Activated CD8-positive, alpha-beta memory T cell treated with anti-CD3 and anti-CD28 coated beads for 48 hours (primary cell): Measurements from ENCODE around the gene TUT4.
"Not testable (repeated sequence)": the region's sequence is repeated elsewhere in the genome, so short reads cannot be mapped to it uniquely, and the experiment has no call there.

Source experiments
- DNase-seq, 3 experiments: peaks; one replicate each; pipeline ENCODE4 v3.0.0-alpha.2; 2020; ENCODE audit warnings: low read depth in 2 of 3, low spot score in 2 of 3

TUT4 gene, protein sequence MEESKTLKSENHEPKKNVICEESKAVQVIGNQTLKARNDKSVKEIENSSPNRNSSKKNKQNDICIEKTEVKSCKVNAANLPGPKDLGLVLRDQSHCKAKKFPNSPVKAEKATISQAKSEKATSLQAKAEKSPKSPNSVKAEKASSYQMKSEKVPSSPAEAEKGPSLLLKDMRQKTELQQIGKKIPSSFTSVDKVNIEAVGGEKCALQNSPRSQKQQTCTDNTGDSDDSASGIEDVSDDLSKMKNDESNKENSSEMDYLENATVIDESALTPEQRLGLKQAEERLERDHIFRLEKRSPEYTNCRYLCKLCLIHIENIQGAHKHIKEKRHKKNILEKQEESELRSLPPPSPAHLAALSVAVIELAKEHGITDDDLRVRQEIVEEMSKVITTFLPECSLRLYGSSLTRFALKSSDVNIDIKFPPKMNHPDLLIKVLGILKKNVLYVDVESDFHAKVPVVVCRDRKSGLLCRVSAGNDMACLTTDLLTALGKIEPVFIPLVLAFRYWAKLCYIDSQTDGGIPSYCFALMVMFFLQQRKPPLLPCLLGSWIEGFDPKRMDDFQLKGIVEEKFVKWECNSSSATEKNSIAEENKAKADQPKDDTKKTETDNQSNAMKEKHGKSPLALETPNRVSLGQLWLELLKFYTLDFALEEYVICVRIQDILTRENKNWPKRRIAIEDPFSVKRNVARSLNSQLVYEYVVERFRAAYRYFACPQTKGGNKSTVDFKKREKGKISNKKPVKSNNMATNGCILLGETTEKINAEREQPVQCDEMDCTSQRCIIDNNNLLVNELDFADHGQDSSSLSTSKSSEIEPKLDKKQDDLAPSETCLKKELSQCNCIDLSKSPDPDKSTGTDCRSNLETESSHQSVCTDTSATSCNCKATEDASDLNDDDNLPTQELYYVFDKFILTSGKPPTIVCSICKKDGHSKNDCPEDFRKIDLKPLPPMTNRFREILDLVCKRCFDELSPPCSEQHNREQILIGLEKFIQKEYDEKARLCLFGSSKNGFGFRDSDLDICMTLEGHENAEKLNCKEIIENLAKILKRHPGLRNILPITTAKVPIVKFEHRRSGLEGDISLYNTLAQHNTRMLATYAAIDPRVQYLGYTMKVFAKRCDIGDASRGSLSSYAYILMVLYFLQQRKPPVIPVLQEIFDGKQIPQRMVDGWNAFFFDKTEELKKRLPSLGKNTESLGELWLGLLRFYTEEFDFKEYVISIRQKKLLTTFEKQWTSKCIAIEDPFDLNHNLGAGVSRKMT (N-terminal part only)

DNA sequence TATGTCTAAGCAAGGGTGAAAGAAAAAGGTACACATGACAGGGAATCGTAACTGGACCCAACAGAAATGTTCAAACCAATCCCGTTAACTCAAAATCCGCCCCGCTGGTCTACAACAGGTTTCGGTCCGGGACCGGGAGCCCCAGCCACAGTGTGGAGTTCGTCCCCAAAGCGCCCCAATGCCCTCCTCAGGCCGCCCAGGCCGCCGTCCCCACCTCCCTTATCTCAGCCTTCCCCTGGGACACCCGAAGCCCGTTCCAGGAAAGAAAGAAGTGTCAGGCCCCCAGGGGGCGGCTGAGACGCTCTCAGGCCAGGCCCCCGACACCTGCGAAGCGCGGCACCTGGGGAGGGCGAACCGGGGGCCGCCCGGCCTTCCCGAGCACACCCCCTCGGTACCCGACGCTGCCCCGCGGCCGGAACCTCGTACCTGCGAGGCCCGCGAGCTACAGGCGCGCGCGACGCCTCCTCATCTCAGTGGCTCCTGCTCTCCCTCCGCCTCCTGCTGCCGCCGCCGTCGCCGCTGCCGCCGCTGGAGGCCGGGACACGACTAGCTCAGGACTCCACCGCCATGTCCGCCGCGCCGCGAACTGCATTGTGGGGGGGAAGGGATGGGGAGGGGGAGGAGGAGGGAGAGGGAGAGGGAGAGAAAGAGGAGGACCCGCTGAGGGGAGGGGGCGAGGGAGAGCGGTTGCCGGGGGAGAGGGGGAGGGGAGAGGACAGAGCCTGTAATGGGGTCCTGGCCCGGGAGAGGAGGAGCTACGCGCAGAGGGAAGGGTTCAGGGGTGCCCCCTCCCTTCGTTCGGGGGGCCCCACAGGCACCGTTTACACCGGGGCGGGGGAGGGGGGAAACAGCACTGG, at the start of gene TUT4:
Gene TUT4, minus strand, starts transcription at position 588 of the 857 bp plus-strand sequence. CDS start 26,812 bp downstream, outside the sequence.
- DNase-seq, result peak; percentile 52 to 54 (median 53)

DNA sequence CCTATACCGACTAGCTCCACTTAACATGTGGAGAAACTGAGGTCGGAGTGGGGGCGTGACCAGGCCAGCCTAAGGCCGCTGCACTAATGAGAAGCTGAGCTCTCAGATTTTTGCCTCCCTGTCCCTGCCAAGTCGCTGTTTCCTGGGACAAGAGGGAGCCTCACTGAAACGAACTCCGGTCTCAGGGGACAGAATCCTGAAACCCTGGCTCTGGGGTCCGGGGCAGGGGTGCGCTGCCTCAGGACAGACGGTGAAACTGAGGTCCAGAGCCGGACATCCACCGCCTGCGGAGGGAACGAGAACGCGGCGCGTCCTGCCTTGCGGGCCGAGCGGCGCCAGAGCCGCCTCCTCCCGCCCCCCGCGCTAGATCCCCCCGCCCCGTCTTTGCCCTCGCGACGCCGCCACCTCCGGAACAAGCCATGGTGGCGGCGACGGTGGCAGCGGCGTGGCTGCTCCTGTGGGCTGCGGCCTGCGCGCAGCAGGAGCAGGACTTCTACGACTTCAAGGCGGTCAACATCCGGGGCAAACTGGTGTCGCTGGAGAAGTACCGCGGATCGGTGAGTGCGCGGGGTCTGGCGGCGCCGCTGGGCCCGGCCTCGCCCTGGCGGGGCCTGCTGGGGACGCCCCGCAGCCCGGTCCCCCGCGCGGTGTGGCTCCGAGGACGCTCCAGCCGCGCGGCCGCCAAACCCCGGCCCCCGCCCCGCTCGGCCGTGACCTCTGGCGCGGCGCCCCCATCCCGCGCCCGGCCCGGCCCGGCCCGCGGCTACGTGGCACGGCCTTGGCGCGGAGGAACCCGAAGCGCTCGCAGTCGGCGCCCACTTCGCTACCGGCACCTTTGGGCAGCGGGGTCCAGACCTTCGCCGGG, 49.3 kb upstream of the TUT4 start, which contains the start of gene GPX7:
Gene GPX7, plus strand, starts transcription at position 381 of the 865 bp plus-strand sequence. Its CDS starts 39 bp downstream, at position 420.
- DNase-seq, result peak; percentile 22 to 40 (median 34)

DNA sequence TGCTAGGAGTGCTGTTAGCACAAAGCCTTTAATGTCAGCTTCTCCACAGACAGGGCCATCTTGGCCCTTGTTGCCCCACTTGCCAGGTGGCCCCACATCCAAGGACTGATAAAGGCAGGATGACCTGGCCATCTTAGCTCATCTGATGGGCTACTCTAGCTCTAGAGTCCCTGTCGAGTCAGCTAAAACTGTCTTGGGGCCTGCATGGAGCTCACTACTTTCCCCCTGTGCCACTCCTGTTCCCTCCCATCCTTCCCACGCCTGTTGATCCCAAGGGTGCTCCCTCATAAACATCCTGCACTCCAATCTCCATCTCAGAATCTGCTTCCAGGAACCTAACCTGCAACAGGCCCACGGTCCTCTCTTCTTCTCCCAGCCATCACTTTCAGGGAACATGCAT, 48.6 kb upstream of the TUT4 start:
- no peak for DNase-seq

DNA sequence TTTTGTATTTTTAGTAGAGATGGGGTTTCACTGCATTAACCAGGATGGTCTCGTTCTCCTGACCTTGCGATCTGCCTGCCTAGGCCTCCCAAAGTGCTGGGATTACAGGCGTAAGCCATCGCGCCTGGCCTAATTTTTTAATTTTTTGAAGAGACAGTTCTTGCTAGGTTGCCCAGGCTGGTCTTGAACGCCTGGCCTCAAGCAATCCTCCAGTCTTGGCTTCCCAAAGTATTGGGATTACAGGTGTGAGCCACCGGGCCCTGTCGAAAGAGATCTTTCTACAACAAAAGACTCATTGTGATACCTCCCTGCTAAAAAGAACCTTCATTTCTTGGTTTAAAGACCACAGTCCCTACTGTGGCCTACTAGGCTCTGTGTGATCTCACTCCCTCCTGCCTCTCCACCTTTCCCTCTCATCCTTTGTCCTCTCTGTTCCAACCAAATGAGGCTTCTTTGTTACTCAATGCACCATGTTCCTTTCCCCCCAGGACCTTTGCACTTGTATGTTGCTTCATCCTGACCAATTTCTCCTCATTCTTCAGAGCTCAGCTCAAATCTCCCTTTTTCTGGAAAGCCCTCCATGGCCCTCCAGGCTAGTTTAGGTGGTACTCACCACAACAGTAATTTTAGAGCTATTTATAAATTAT, 47.8 kb upstream of the TUT4 start:
- no peak for DNase-seq

DNA sequence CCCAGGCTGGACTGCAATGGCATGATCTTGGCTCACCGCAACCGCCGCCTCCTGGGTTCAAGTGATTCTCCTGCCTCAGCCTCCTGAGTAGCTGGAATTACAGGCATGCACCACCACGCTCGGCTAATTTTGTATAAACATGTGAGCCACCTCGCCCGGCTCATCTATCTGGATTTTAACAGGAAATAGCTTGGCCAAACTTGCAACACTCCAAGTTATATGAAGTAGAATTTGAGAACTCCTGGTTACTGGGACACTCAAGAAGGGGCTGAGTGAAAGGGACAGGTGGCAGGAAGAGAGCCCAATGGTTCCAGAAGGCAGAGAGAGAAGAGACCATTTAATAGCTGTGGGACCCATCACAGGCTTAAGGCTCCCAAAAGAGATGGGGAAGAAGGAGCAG, 46.3 kb upstream of the TUT4 start:
- no peak for DNase-seq

DNA sequence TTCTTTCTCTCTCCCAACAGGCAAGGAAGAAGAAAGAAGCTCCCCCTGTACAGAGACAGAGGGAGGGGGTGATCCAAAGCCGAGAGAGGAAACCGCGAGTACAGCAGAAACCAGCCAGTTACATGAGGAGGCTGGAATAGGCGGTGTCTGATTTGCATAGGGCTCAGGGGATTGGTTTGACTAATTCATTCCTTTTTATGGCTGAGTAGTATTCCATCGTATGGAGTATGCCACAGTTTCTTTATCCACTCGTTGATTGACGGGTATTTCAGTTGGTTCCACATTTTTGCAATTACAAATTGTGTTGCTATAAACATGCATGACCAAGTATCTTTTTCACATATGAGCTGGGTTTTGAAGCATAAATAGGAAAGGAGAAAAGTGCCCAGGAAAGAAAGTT, 45.8 kb upstream of the TUT4 start:
- DNase-seq, result no peak

DNA sequence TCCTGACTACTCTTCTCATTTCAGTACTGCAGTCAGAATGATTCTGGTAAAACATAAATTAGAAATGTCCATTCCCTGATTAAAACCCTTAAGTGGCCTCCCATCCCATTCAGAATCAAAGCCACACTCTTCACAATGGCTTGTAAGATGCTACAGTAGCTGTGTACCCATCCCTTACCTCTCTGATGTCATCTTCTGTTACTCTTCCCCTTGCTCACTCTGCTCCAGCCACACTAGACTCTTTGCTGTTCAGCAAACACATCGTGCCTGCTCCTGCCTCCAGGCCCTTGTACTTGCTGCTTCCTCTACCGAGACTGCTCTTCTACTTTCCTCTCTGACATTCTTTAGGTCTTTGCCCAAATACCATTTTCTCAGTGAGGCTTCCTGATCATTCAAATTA, 45.0 kb upstream of the TUT4 start:
- no peak for DNase-seq

DNA sequence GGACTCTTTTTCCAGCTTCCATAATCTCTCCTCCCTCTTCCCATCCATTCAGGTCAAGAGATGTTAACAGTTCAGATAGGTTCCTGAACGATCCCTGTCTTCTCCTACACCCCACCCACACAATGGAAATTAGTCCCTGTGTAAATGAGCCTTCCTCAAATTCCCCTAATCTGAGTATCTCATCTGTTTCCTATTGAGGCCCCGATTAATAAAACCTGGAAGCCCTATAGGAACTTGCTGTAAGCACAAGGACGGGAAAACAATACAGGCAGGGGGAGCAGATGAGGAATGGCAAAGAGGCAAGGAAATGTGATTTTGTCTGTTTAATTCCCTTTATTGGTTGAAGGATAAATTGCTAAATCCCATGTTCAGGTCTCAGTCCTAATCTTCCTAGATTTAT, 42.2 kb upstream of the TUT4 start:
- DNase-seq, result no peak

DNA sequence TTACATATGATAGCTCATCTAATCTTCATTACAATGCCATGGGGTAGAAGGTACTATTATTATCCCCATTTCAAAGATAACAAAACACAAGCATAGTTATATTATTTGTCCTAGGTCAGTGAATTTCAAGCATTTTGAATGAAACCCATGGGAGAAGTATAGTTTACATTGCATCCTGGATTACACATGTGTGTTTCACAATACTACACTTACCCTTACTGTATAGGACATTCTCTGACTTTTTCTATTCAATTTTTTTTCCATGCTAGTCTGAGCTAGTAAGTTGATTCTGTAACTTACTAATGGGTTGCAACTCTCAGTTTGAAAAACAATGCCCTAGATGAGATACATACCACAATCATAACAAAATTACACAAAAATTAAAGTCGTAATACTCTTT, 40.6 kb upstream of the TUT4 start:
- no peak for DNase-seq

DNA sequence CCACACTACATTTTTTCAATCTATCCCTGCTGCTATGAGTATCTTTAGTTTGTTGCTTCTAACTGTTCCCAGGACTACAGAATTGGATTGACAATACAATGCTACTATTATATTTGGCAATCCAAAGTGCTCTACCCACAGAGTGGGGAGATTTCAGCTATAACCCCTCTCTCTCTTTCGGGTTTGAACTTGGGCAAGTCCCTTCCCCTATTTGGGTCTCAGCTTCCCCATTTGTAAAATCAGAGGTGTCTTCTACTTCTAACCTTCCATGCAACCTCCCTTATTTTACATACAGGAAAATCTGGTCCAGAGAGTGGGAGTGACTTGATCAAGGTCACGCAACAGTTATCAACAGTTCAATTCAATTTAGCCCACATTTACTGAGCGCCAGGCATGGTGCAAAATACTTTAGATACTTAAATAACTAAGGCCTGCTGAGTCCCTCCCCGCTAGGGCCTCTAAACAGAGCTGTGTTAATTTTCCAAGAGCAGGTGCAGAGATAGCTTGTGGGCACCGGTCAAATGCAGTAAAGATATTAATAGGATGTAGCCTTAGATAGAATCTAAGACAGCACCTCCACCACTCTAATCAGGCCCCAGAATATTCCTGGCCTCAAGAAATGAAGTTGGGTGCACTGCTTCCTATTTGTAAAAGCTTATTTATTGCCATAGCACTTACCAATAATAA, 39.9 kb upstream of the TUT4 start:
- DNase-seq, result no peak

DNA sequence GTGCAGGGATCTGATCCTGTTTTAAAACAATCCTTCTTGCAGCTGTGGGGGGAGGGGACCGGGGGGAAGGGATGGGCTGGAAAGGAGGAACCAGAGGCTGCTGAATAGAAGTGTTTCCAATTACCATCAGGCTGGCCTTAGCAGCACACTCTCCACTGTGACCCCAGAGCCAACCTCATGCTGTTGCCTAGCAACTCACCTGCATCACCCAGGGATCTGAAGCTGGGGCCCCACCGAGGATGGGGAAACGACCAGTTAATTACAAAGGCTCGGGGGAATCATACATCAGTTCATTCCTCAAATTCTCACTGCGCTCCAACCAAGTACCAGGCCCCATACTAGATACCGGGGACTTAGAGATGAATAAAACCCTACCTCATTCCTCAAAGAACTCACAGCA, 37.4 kb upstream of the TUT4 start:
- no peak for DNase-seq

DNA sequence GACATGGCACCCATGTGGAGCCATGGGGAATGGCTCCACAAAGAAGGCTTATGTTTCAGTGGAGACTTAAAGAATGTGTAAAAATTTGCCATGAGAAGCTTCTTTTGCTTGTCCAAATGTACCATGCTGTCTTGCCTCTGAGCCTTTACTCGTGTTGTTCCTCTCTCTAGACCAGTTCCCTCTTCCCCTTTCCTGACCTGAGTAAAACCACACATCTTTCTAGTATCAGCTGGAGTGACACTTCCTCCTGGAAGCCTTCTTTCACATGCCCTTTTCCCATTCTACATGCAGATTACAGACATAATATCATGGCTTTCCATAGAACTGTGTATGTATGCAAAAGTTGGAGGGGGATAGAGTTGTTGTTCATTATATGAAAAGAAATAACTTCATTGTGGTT, 35.6 kb upstream of the TUT4 start:
- DNase-seq, result no peak

DNA sequence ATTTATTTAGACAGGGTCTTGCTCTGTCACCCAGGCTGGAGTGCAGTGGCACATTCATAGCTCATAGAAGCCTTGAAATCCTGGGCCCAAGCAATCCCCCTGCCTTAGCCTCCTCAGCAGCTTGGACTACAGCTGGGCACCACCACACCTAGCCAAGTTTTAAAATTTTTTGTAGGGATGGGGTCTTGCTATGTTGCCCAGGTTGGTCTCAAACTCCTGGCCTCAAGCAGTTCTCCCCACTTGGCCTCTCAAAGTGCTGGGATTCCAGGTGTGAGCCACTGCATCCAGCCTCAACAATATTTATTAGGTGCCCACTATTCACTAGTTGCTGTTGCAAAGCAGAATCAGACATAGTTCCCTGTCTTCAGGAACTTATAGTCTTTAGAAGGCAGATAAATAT, 35.1 kb upstream of the TUT4 start:
- no peak for DNase-seq

DNA sequence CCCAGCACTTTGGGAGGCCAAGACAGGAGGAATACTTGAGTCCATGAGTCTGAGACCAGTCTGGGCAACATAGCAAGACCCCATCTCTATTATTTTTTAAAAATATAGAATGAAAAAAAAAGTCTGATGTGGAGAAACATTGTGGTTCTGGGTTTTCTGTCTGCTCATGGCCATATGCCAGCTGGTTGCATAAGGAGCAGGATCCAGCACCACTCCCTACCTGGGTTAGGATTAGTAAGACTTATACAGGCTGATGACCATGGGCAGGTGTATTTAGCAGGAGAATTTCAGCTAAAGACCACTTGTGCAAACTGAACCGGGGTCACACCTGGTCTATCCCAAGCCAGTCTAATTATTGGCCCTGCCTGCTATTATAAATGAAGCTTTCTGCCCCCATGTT, 32.6 kb upstream of the TUT4 start:
- no peak for DNase-seq

DNA sequence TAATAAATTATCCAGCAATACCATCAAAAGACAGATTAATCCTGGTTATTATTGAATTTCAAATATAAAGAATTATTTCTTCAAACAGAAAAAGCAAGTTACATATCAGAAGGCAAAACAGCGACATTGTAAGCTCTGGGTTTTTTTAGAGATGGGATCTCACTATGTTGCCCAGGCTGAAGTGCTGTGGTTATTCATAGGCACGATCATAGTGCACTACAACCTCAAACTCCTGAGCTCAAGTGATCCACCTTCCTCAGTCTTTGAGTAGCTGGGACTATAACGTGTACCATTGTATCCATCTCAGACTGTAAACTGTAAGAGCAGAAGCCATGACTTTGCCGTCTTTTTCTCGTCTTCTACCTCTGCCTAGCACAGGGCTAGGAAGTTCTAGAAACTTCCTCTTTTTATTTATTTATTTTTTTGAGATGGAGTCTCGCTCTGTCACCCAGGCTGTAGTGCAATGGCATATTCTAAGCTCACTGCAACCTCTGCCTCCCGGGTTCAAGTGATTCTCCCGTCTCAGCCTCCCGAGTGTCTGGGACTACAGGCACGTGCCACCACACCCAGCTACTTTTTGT, 29.3 kb upstream of the TUT4 start:
- DNase-seq, result no peak

DNA sequence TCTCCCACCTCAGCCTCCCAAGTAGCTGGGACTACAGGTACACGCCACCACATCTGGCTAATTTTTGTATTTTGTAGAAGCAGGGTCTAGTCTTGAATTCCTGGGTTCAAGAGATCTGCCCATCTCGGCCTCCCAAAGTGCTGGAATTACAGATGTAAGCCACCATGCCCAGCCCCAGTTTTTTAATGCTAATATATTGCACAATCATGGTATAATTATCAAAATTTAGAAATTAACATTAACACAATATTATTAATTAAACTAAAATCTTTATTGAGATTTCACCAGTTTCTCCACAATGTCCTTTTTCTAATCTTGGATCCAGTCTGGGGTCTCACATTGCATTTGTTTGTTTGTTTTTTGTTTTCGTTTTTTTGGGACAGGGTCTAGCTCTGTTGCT, 27.4 kb upstream of the TUT4 start:
- no peak for DNase-seq

DNA sequence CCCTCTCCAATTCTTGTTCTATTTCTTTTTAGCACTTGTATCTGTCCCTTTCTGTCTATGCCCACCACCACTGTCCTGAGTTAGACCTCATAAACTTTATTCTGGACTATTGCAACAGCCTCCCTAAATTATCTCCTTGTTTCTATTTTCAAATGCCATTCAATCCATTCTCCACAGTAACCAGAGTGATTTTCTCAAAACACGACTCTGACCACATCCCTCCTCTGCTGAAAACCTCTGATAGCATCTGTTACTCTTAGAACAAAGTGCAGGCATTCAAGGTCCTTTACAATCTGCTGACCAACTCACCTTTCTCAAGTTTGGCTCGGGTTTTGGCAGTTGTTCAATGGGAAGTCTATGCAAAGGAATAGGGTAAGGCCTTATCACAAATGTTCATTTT, 26.5 kb upstream of the TUT4 start:
- no peak for DNase-seq

DNA sequence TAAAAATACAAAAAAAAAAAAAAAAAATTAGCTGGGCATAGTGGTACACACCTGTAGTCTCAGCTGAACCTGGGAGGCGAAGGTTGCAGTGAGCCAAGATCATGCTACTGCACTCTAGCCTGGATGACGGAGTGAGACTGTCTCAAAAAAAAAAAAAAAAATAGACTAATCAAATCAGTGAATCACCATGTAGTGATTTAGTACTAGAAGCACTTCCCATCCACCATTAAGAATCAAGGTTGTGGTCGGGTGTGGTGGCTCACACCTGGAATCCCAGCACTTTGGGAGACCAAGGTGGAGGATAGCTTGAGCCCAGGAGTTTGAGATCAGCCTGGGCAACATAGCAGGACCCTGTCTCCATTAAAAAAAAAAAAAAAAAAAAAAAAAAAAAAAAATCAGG, 25.2 kb upstream of the TUT4 start:
- not testable (repeated sequence) for DNase-seq
